DOHH2 (cell line): Measurements from ENCODE around the gene EML6.

ENCODE experiments used
- EZH2phosphoT487 ChIP-seq: fragments of 200-600 bp; sonication (generic); IDR thresholded peaks from 2 replicates; pipeline ENCODE4 v1.6.1; 2017; ENCODE audit warnings: borderline replicate concordance, mild to moderate bottlenecking, antibody characterized with exemption, low read length, moderate library complexity, mixed read lengths
- TF ChIP-seq, protein P1 (sequence below): fragments of 200-600 bp; sonication (generic); IDR thresholded peaks from one replicate; pipeline ENCODE4 v1.5.1; 2014; ENCODE audit warnings: antibody characterized with exemption, mild to moderate bottlenecking, low read depth, low read length; ENCODE audit not compliant: poor library complexity, severe bottlenecking

- TF ChIP-seq, protein P1, sequence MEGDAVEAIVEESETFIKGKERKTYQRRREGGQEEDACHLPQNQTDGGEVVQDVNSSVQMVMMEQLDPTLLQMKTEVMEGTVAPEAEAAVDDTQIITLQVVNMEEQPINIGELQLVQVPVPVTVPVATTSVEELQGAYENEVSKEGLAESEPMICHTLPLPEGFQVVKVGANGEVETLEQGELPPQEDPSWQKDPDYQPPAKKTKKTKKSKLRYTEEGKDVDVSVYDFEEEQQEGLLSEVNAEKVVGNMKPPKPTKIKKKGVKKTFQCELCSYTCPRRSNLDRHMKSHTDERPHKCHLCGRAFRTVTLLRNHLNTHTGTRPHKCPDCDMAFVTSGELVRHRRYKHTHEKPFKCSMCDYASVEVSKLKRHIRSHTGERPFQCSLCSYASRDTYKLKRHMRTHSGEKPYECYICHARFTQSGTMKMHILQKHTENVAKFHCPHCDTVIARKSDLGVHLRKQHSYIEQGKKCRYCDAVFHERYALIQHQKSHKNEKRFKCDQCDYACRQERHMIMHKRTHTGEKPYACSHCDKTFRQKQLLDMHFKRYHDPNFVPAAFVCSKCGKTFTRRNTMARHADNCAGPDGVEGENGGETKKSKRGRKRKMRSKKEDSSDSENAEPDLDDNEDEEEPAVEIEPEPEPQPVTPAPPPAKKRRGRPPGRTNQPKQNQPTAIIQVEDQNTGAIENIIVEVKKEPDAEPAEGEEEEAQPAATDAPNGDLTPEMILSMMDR: no peak
- TF ChIP-seq EZH2phosphoT487: no peak
These were observed 47.2 kb downstream of the EML6 start for GRCh38 chr2:54770676-54771075.
